Measurements from ENCODE around the gene ATXN7. TPM values are rescaled to one million over a fixed set of nuclear protein-coding genes. Genes with fewer than 3 reads are reported as not detected.
A peak's percentile ranks its signal among the peaks of the same experiment; 100 is the strongest.

ATXN7 gene
- total and polyA plus RNA-seq, 4 donors = 4.8 to 46.6 (median 18.0) TPM

- Histone ChIP-seq H3K27me3 (ENCODE audit: control insufficient read depth in 3 of 3, insufficient read depth in 3 of 3, low read length in 2 of 3) (no peaks in the 10 kb centered on the region), H3K4me1 (ENCODE audit: control insufficient read depth in 5 of 5, insufficient read depth in 5 of 5, low read length in 5 of 5) (peaks cover 0 to 35% (median 10%) of the 10 kb centered on the region in 5 donors), H3K27ac (ENCODE audit: low read depth in 1 of 2, low read length in 1 of 2) (no peak overlapping the region), H3K4me3 (no peak overlapping the region), H3K36me3 (ENCODE audit: control insufficient read depth in 4 of 4, insufficient read depth in 4 of 4, low read length in 4 of 4) (peaks cover 0 to 12% (median 0%) of the 10 kb centered on the region in 4 donors), H3K9ac (ENCODE audit: insufficient read depth in 1 of 2, low read length in 2 of 2) (no peak overlapping the region), H3K9me3 (ENCODE audit: control insufficient read depth in 4 of 4, insufficient read depth in 3 of 4, low read length in 3 of 4) (no peaks in the 10 kb centered on the region)
- WGBS, 2 donors = 72 to 97% methylated on average over 2 of the region's 2 CpGs
- TF ChIP-seq CTCF (IDR thresholded peaks at IDR 0.05; ENCODE audit: control extremely low read depth, extremely low read depth) = no peak
- ATAC-seq (ENCODE audit: insufficient read depth, low FRiP score) (no peak), DNase-seq (peak in 2 of 3 donors; percentile 47 to 55)
Measured at GRCh38 chr3:63908081-63908736, 44.5 kb downstream of the ATXN7 start.

GRCh38 chr3:63908776-63909175 is 45.1 kb downstream of the ATXN7 start:
- H3K9me3 ChIP-seq (ENCODE audit: control insufficient read depth in 4 of 4, insufficient read depth in 3 of 4, low read length in 3 of 4) = no peaks in the 10 kb centered on the region
- H3K4me3 ChIP-seq = no peak overlapping the region
- WGBS, 2 donors = 94 to 95% methylated on average over 1 of the region's 1 CpG
- H3K4me1 ChIP-seq (ENCODE audit: control insufficient read depth in 5 of 5, insufficient read depth in 5 of 5, low read length in 5 of 5) = peaks cover 0 to 41% (median 15%) of the 10 kb centered on the region in 5 donors
- H3K36me3 ChIP-seq (ENCODE audit: control insufficient read depth in 4 of 4, insufficient read depth in 4 of 4, low read length in 4 of 4) = peaks cover 0 to 12% (median 0%) of the 10 kb centered on the region in 4 donors
- TF ChIP-seq CTCF (IDR thresholded peaks at IDR 0.05; ENCODE audit: control extremely low read depth, extremely low read depth) = no peak
- H3K9ac ChIP-seq (ENCODE audit: insufficient read depth in 1 of 2, low read length in 2 of 2) = no peak overlapping the region
- no peak overlapping the region for H3K27ac ChIP-seq (ENCODE audit: low read depth in 1 of 2, low read length in 1 of 2)
- no peaks in the 10 kb centered on the region for H3K27me3 ChIP-seq (ENCODE audit: control insufficient read depth in 3 of 3, insufficient read depth in 3 of 3, low read length in 2 of 3)
- ATAC-seq (ENCODE audit: insufficient read depth, low FRiP score) (no peak), DNase-seq (no peak)

- no peak overlapping the region for H3K4me3 ChIP-seq
- no peak for ATAC-seq (ENCODE audit: insufficient read depth, low FRiP score)
- H3K4me1 ChIP-seq (ENCODE audit: control insufficient read depth in 5 of 5, insufficient read depth in 5 of 5, low read length in 5 of 5) = peaks cover 0 to 48% (median 19%) of the 10 kb centered on the region in 5 donors
- no peaks in the 10 kb centered on the region for H3K9me3 ChIP-seq (ENCODE audit: control insufficient read depth in 4 of 4, insufficient read depth in 3 of 4, low read length in 3 of 4)
- peaks cover 0 to 12% (median 0%) of the 10 kb centered on the region in 4 donors for H3K36me3 ChIP-seq (ENCODE audit: control insufficient read depth in 4 of 4, insufficient read depth in 4 of 4, low read length in 4 of 4)
- H3K27me3 ChIP-seq (ENCODE audit: control insufficient read depth in 3 of 3, insufficient read depth in 3 of 3, low read length in 2 of 3) = no peaks in the 10 kb centered on the region
- H3K27ac ChIP-seq (ENCODE audit: low read depth in 1 of 2, low read length in 1 of 2) = no peak overlapping the region
- WGBS, 2 donors = 39 to 53% methylated on average over 2 of the region's 2 CpGs
- no peak overlapping the region for H3K9ac ChIP-seq (ENCODE audit: insufficient read depth in 1 of 2, low read length in 2 of 2)
- peak in 2 of 3 donors; percentile 78 to 85 for DNase-seq
- no peak for TF ChIP-seq CTCF (IDR thresholded peaks at IDR 0.05; ENCODE audit: control extremely low read depth, extremely low read depth)
Measured at GRCh38 chr3:63909431-63909830, 45.8 kb downstream of the ATXN7 start.
